Measurements from ENCODE around the gene SLC25A38. TPM values are rescaled to one million over a fixed set of nuclear protein-coding genes. Genes with fewer than 3 reads are reported as not detected.
"Not testable (repeated sequence)": the region's sequence is repeated elsewhere in the genome, so short reads cannot be mapped to it uniquely, and the experiment has no call there.

Gene SLC25A38
- total RNA-seq, 1 donor from 2014 or later = 8.6 TPM

GRCh38 chr3:39408493-39409372 is 25.6 kb downstream of the SLC25A38 start:
- no peak for ATAC-seq

- ATAC-seq = no peak
These were observed 26.5 kb downstream of the SLC25A38 start for GRCh38 chr3:39409514-39410136.

GRCh38 chr3:39410893-39411292 is 27.7 kb downstream of the SLC25A38 start:
- ATAC-seq = no peak

- peak; percentile 17 for ATAC-seq
These were observed 29.6 kb downstream of the SLC25A38 start for GRCh38 chr3:39412668-39413260.

GRCh38 chr3:39413691-39414420 is 30.7 kb downstream of the SLC25A38 start:
- no peak for ATAC-seq

GRCh38 chr3:39414421-39414907 is 31.3 kb downstream of the SLC25A38 start:
- peak; percentile 58 for ATAC-seq

GRCh38 chr3:39415302-39415701 is 32.1 kb downstream of the SLC25A38 start:
- not testable (repeated sequence) for ATAC-seq

GRCh38 chr3:39415983-39416382 is 32.8 kb downstream of the SLC25A38 start:
- peak; percentile 21 for ATAC-seq

GRCh38 chr3:39416998-39417397 is 33.8 kb downstream of the SLC25A38 start:
- ATAC-seq = not testable (repeated sequence)

GRCh38 chr3:39418556-39419225 is 35.5 kb downstream of the SLC25A38 start:
- ATAC-seq = not testable (repeated sequence)

- peak; percentile 70 for ATAC-seq
These were observed 36.7 kb downstream of the SLC25A38 start for GRCh38 chr3:39419742-39420315.

GRCh38 chr3:39420543-39420942 is 37.4 kb downstream of the SLC25A38 start:
- no peak for ATAC-seq

- ATAC-seq = no peak
These were observed 40.3 kb downstream of the SLC25A38 start for GRCh38 chr3:39423436-39423970.

GRCh38 chr3:39426312-39426711 is 43.1 kb downstream of the SLC25A38 start:
- peak; percentile 64 for ATAC-seq

GRCh38 chr3:39427506-39427905 is 44.3 kb downstream of the SLC25A38 start:
- no peak for ATAC-seq

GRCh38 chr3:39428745-39429201 is 45.6 kb downstream of the SLC25A38 start:
- ATAC-seq = peak; percentile 14

GRCh38 chr3:39429466-39429865 is 46.3 kb downstream of the SLC25A38 start:
- ATAC-seq = no peak

- ATAC-seq = no peak
These were observed 49.2 kb downstream of the SLC25A38 start for GRCh38 chr3:39432342-39432741.

- no peak for ATAC-seq
These were observed 50.5 kb downstream of the SLC25A38 start for GRCh38 chr3:39433642-39434041.

- ATAC-seq = peak; percentile 42
These were observed 51.4 kb downstream of the SLC25A38 start for GRCh38 chr3:39434574-39434973.

All from esophagus mucosa (tissue), 1 donor.